ENCODE results near the gene CYB561D2.

CYB561D2 gene

DNA sequence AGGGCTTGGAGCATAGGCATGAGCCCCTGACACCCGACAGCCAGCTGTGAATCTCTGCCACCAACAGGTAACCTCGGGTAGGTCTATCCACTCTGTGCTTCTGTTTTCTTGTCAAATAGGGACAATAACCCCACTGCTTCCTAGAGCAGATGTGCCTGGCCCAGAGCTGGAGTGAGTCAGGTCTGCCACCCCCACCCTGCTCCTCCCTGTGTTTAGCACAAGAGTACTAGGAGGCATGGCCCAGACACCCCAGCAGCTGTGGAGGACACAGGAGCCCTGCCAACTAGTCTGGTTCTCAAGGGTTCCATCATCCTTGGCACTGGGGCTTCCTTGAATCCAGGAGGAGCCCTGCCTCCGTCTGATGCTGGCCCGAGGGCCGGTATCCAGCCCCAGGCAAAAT is 42.4 kb downstream of the CYB561D2 start:
- no peak for DNase-seq

DNA sequence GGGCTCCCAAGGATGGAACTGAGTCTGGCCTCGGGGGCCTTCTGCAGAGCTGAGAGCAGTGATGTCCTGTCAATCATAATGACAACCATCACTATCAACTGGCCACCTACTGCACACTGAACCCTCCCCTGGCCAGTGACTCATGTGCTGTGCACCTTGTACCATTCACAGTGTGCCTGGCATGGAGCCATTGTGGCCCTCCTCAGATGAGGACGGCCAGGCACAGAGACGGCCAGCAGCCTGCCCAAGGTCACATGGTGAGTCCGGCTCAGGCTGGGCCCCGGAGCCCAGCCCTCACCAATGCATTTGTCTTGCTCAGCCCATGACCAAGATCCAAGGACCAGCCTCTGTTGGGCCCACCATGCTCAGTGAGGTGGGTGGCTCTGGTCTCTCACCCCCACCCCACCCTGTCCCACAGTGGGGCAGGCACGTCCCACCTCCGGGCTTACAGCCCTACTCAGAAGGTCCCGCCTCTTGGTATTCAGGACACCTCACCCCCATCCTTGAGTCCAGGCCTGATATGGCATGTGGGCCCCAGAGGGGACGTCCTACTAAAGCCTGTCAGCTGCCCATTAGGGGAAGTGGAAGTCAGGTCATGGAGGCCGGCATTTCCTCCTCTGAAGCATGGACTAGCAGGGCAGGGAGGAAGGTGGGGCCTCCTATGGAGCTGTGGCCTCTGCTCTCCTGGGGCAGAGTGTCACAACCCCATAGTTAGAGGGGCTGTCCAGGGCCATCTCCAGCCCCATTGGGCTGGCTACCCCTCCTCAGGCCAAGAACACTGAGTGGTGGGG is 44.6 kb downstream of the CYB561D2 start:
- DNase-seq: no peak

DNA sequence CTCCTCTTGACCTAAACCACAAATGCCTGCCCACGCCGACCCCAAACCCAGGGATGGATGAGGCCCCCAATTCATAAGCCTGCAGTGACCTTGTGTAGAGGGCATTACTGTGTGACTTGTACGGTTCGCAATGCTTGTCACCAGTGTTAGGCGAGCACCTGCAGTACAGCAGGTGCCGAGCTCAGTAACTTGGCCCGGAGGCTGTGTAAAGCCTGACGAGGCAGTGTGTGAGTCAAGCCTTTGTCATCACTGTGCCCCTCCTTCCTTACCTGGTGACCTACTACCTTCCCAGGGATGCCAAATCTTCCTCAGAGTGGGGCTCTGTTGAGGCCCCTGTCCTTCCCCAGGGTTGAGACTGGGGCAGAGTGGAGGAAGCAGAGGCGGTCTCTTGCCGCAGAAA is 45.8 kb downstream of the CYB561D2 start:
- DNase-seq: no peak

DNA sequence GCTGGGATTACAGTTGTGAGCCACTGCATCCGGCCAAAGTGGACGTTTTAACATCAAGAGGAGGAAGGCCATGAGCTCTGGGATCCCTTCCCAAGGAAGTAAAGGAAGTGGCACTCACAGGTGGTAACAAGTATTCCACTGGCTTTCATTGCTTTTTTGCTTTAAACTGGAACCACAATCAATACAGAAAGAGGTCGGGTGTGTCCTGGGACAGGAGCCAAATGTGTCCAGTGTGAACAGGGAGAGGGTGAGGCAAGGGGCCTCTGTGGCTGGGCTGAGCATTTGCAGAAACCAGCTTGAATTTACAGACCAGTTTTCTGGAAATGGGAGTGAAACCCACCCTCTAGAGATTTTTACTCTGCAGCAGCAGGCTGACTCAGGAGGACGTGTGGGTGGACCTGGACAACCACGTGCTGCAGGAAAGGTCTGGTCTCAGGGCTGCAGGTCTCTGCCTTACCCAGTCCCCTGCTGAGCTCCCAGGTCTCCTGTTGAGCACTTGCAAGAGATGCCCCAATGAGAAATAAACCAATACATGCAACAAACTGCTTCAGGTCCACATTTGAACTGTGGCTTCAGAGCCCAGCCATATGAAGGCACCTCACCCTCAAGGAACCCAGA is 51.4 kb downstream of the CYB561D2 start:
- no peak for DNase-seq

Data from activated gamma-delta T cell (primary cell).